ENCODE measurements around the gene EPHA4.

DNA sequence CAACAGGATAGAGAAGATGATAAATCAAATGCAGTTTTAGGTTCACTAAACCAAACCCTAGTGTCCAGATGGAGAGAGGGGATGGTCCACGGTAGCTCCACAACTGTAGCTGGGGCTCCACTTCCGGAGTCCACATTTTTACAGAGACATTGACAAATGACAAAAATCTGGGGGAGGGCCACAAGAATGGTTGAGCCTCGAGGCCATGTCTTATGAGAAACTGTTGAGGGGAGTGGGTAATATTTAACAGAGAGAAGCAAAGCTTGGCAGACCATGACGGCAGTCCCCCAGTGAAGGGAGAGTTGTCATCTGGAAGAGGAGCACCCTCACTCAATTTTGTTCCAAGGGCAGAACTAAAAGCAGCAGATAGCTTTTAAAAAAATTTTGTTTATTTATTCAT is 17.6 kb upstream of the EPHA4 start:
- no peak for TF ChIP-seq GATA2 (IDR thresholded peaks at IDR 0.05; ENCODE audit: low read depth, low read length)
- TF ChIP-seq GATA3 (IDR thresholded peaks at IDR 0.05; ENCODE audit: low read depth, low read length): no peak
